PC-3 (cell line): ENCODE results near the gene ANGPTL7. TPM values are rescaled to one million over a fixed set of nuclear protein-coding genes. Genes with fewer than 3 reads are reported as not detected.

Source experiments
- ATAC-seq: fragments of 200-7000 bp; cut with Tn5 transposase; 2 replicates; pipeline ENCODE4 v1.9.1; 2020; ENCODE audit warnings: mild to moderate bottlenecking, moderate library complexity
- BruUV-seq: library from RNA; stranded (reverse); fragments of 400-500 nt; replicated peaks from 2 replicates; lab custom pipeline; 2021; lab: Mats Ljungman, UMichigan
- CTCF ChIA-PET: fragments of 300-600 bp; sonication (Branson Sonifier 250); formaldehyde crosslinking; loops from one replicate; lab custom pipeline; 2022; ENCODE audit warnings: antibody characterized with exemption; lab: Charles Lee
- POLR2A ChIA-PET: fragments of 300-600 bp; sonication (Branson Sonifier 250); formaldehyde crosslinking; loops from one replicate; lab custom pipeline; 2022; ENCODE audit warnings: antibody characterized with exemption; ENCODE audit not compliant: unreplicated experiment; lab: Charles Lee
- DNase-seq: peaks from one replicate; pipeline ENCODE4 v3.0.0-alpha.2; 2015
- H2AFZ ChIP-seq: fragments of 300-600 bp; sonication (generic); 2 replicates; pipeline ENCODE4 v1.6.0; 2016; ENCODE audit warnings: antibody characterized with exemption, low read length
- H3F3A ChIP-seq: fragments of 300-600 bp; sonication (generic); one replicate; pipeline ENCODE4 v1.6.0; 2017; ENCODE audit warnings: antibody characterized with exemption, low read length, control low read depth, mild to moderate bottlenecking; ENCODE audit not compliant: unreplicated experiment
- H3K27ac ChIP-seq: fragments of 300-600 bp; sonication (generic); 2 replicates; pipeline ENCODE4 v1.5.1; 2016; ENCODE audit warnings: mild to moderate bottlenecking, low read length
- H3K27me3 ChIP-seq: fragments of 300-600 bp; sonication (generic); 2 replicates; pipeline ENCODE4 v1.6.1; 2016; ENCODE audit warnings: low read length, mixed read lengths
- H3K36me3 ChIP-seq: fragments of 300-600 bp; sonication (generic); 2 replicates; pipeline ENCODE4 v1.6.1; 2016; ENCODE audit warnings: low read depth, mixed run types, low read length, mixed read lengths
- H3K4me1 ChIP-seq: fragments of 300-600 bp; sonication (generic); 2 replicates; pipeline ENCODE4 v1.5.1; 2016; ENCODE audit warnings: low read length; ENCODE audit not compliant: insufficient read depth
- H3K4me2 ChIP-seq: fragments of 300-600 bp; sonication (generic); 2 replicates; pipeline ENCODE4 v1.6.0; 2016; ENCODE audit warnings: low read length
- H3K4me3 ChIP-seq: fragments of 300-600 bp; sonication (generic); 2 replicates; pipeline ENCODE4 v1.5.1; 2016; ENCODE audit warnings: mild to moderate bottlenecking, low read length, mixed read lengths
- H3K79me2 ChIP-seq: fragments of 300-600 bp; sonication (generic); 2 replicates; pipeline ENCODE4 v1.6.1; 2017; ENCODE audit warnings: low read length, mixed read lengths
- H3K9ac ChIP-seq: fragments of 300-600 bp; sonication (generic); 2 replicates; pipeline ENCODE4 v1.6.0; 2016; ENCODE audit warnings: mild to moderate bottlenecking, low read length
- H3K9me2 ChIP-seq: fragments of 300-600 bp; sonication (generic); replicated peaks from 2 replicates; pipeline ENCODE4 v1.6.1; 2016; ENCODE audit warnings: mixed run types, low read length, mixed read lengths
- H3K9me3 ChIP-seq: fragments of 300-600 bp; sonication (generic); 2 replicates; pipeline ENCODE4 v1.6.1; 2016; ENCODE audit warnings: low read length, mixed read lengths
- H4K20me1 ChIP-seq: fragments of 300-600 bp; sonication (generic); 2 replicates; pipeline ENCODE4 v1.6.1; 2016; ENCODE audit warnings: low read length, mixed read lengths
- CTCF ChIP-seq: fragments of 300-600 bp; sonication (generic); conservative IDR thresholded peaks from 2 replicates; pipeline ENCODE4 v1.5.1; 2017; ENCODE audit warnings: antibody characterized with exemption, low read depth, mild to moderate bottlenecking, low read length
- EZH2 ChIP-seq: fragments of 300-600 bp; sonication (generic); IDR thresholded peaks from one replicate; pipeline ENCODE4 v1.6.1; 2017; ENCODE audit warnings: antibody characterized with exemption, mild to moderate bottlenecking, low read length; ENCODE audit not compliant: unreplicated experiment
- EZH2phosphoT487 ChIP-seq: fragments of 300-600 bp; sonication (generic); IDR thresholded peaks from 2 replicates; pipeline ENCODE4 v1.6.1; 2018; ENCODE audit warnings: mild to moderate bottlenecking, antibody characterized with exemption, low read length, borderline replicate concordance
- intact Hi-C: fragments of 100-400 bp; cut with micrococcal nuclease; formaldehyde crosslinking; loops from 2 replicates; pipeline ENCODE4 v1.9.0; 2023
- total RNA-seq: library from RNA; depleted of rRNA; stranded (reverse); fragments of >200 nt; gene quantifications from 2 replicates; pipeline ENCODE4 v1.2.3, GENCODE V29; 2014

ANGPTL7 gene
- total RNA-seq, 1 experiment from 2014 or later = not detected

DNA sequence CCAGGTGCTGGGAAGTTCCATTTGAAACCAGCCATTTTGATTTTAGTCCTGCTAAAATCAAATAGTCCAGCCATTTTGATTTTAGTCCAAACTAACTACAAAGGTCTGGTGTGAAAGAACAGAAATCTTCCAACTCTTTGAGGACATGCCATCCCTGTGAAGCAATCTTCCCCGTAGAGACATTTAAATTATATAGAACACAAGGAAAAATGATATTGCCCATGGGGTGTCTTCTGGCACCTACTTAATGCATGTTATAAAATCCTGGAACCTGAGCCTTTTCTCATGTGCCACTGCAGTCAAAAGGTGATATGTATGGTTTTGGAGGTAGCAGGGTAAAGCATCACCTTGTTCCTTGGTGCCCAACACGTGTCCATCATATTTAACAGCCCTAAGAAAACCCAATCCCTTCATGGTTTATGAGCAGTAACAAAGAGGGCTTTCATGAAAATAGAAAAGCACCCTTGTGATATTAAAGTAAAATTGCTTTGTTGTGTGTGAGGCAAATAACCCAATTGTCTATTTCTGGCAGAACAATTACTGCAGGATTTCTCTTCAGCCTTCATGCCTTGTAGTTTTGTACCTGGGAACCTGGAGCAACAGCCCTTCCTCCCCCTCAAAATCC, 26.3 kb downstream of the ANGPTL7 start:
- ATAC-seq = no peak
- ChIA-PET CTCF (no interaction called here), POLR2A (interaction anchor here (0.6 kb wide), 1 partner anchor 36 kb away, joined by 3 read pairs; no protein-coding TSS in a partner anchor)
- Histone ChIP-seq H2AFZ (no peak overlapping the region), H3K27ac (no peak overlapping the region), H3K27me3 (no peaks in the 10 kb centered on the region), H3K9me3 (no peaks in the 10 kb centered on the region), H3K9ac (no peak overlapping the region), H3K4me1 (no peaks in the 10 kb centered on the region), H4K20me1 (no peaks in the 10 kb centered on the region), H3K9me2 (no peaks in the 10 kb centered on the region), H3F3A (no peaks in the 10 kb centered on the region), H3K4me2 (no peak overlapping the region), H3K79me2 (no peaks in the 10 kb centered on the region), H3K4me3 (no peak overlapping the region), H3K36me3 (peaks cover 49% of the 10 kb centered on the region)
- BruUV-seq = no TSS peak
- TF ChIP-seq EZH2phosphoT487 = no peak
- TF ChIP-seq EZH2 = no peak
- TF ChIP-seq CTCF = no peak
- DNase-seq = no peak
- intact Hi-C loops = no loop called here

- Histone ChIP-seq H3K4me3 (no peak overlapping the region), H2AFZ (no peak overlapping the region), H3K9ac (no peak overlapping the region), H3K27me3 (no peaks in the 10 kb centered on the region), H4K20me1 (no peaks in the 10 kb centered on the region), H3F3A (no peaks in the 10 kb centered on the region), H3K9me2 (no peaks in the 10 kb centered on the region), H3K4me2 (no peak overlapping the region), H3K36me3 (peaks cover 49% of the 10 kb centered on the region), H3K79me2 (no peaks in the 10 kb centered on the region), H3K27ac (no peak overlapping the region), H3K9me3 (no peaks in the 10 kb centered on the region), H3K4me1 (no peaks in the 10 kb centered on the region)
- intact Hi-C loops = no loop called here
- ATAC-seq (no peak), DNase-seq (no peak)
- BruUV-seq = no TSS peak
- TF ChIP-seq CTCF = no peak
- TF ChIP-seq EZH2phosphoT487 = no peak
- TF ChIP-seq EZH2 = no peak
- ChIA-PET POLR2A (interaction anchor here (0.6 kb wide), 1 partner anchor 35 kb away, joined by 3 read pairs; no protein-coding TSS in a partner anchor), CTCF (no interaction called here)
These were observed 26.9 kb downstream of the ANGPTL7 start for GRCh38 chr1:11216074-11216473.
